Inflammatory macrophage treated with lipopolysaccharide for 4 hours (primary cell): Measurements from ENCODE around the gene RSPH1.

Source experiments
- DNase-seq: peaks from one replicate; pipeline ENCODE4 v3.0.0-alpha.2; 2020

Gene RSPH1

GRCh38 chr21:42423685-42424084 is 72.3 kb downstream of the RSPH1 start:
- DNase-seq = no peak

GRCh38 chr21:42423197-42423675 is 72.8 kb downstream of the RSPH1 start:
- DNase-seq = no peak
